Measurements from ENCODE around the gene SFT2D1.

DNA sequence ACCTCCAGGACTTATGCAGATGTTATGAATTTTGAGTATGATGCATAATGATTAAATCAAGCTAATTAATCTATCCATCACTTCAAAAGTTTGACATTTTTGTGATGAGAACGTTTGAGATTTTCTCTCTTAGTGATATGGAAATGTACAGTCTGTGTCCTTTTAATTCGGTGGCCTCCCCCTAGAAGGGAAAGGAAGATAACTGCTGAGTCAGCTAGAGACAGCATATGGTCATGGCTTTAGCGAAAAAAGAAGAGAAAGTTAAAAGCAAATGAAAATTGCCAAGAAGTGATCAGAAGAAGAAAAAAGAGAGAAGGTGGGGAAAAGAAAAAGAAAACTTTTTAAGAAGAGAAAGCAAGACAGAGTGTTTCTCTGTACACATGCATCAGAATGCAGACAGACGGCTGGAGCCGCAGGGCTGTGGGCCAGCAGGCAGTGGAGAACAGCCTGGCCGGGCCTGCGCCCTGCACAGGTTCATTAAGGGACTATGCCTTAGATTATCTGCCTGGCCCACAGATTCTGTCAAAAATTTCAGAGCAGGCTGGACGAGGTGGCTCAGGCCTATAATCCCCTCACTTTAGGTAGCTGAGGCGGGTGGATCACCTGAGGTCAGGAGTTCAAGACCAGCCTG lies 41.9 kb downstream of the SFT2D1 start:
- TF ChIP-seq, protein P1, sequence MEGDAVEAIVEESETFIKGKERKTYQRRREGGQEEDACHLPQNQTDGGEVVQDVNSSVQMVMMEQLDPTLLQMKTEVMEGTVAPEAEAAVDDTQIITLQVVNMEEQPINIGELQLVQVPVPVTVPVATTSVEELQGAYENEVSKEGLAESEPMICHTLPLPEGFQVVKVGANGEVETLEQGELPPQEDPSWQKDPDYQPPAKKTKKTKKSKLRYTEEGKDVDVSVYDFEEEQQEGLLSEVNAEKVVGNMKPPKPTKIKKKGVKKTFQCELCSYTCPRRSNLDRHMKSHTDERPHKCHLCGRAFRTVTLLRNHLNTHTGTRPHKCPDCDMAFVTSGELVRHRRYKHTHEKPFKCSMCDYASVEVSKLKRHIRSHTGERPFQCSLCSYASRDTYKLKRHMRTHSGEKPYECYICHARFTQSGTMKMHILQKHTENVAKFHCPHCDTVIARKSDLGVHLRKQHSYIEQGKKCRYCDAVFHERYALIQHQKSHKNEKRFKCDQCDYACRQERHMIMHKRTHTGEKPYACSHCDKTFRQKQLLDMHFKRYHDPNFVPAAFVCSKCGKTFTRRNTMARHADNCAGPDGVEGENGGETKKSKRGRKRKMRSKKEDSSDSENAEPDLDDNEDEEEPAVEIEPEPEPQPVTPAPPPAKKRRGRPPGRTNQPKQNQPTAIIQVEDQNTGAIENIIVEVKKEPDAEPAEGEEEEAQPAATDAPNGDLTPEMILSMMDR (IDR thresholded peaks at IDR 0.05), result no peak
- TF ChIP-seq POLR2A (IDR thresholded peaks at IDR 0.05), result no peak
